HepG2 (cell line): ENCODE results near the gene FOXA3.

Source experiments
- ARNT ChIP-seq: fragments of 450-650 bp; IDR thresholded peaks from 2 replicates; pipeline ENCODE4 v1.6.1; 2017
- CTCF ChIP-seq: sonication (generic); formaldehyde crosslinking; IDR thresholded peaks from 2 replicates; pipeline ENCODE4 v1.5.0; 2020; ENCODE audit warnings: mild to moderate bottlenecking, missing genetic modification reagents, moderate library complexity
- ERF ChIP-seq: IDR thresholded peaks from 2 replicates; pipeline ENCODE4 v1.6.1; 2018; ENCODE audit warnings: missing biosample characterization, missing genetic modification reagents
- FOXA1 ChIP-seq, 2 experiments: fragments of 450-650 bp in 1 of 2; sonication (generic) in 1 of 2; formaldehyde crosslinking in 1 of 2; IDR thresholded peaks; 2 replicates each; pipeline versions ENCODE4 v1.4.0 to v1.6.1; 2016 to 2020; ENCODE audit warnings: missing genetic modification reagents in 1 of 2
- GATA4 ChIP-seq: sonication (generic); IDR thresholded peaks from 2 replicates; pipeline ENCODE4 v1.6.1; 2016; ENCODE audit warnings: antibody characterized with exemption, low read depth, borderline replicate concordance
- KAT2B ChIP-seq: fragments of 150-350 bp; IDR thresholded peaks from 2 replicates; pipeline ENCODE4 v1.6.1; 2014; ENCODE audit warnings: low read depth, low read length, borderline replicate concordance
- MAFK ChIP-seq, 2 experiments: IDR thresholded peaks in 1 of 2; conservative IDR thresholded peaks in 1 of 2; 2 replicates each; pipeline ENCODE4 v1.6.1; 2011; ENCODE audit warnings: improper control_type of control experiment in 2 of 2, low read length in 2 of 2
- MXD4 ChIP-seq: IDR thresholded peaks from 2 replicates; pipeline ENCODE4 v1.6.1; 2016; ENCODE audit warnings: mild to moderate bottlenecking, missing biosample characterization, missing genetic modification reagents
- PCBP2 ChIP-seq: fragments of 200-400 bp; formaldehyde crosslinking; optimal IDR thresholded peaks from 2 replicates; pipeline ENCODE3; 2018; ENCODE audit warnings: low read length, low read depth; ENCODE audit not compliant: poor library complexity, severe bottlenecking
- RFX5 ChIP-seq: IDR thresholded peaks from 2 replicates; pipeline ENCODE4 v1.6.1; 2011; ENCODE audit warnings: low read depth, low read length, improper control_type of control experiment
- RXRA ChIP-seq: sonication (generic); formaldehyde crosslinking; IDR thresholded peaks from 2 replicates; pipeline ENCODE4 v1.5.1; 2020; ENCODE audit warnings: missing genetic modification reagents
- SAP130 ChIP-seq: IDR thresholded peaks from 2 replicates; pipeline ENCODE4 v1.6.1; 2016; ENCODE audit warnings: low read depth
- ZNF512 ChIP-seq: sonication (generic); formaldehyde crosslinking; IDR thresholded peaks from 2 replicates; pipeline ENCODE4 v1.4.0; 2020; ENCODE audit warnings: mild to moderate bottlenecking, missing genetic modification reagents
- TF ChIP-seq, protein P1 (sequence below): sonication (generic); formaldehyde crosslinking; IDR thresholded peaks from 2 replicates; pipeline ENCODE4 v1.5.1; 2020; ENCODE audit warnings: mild to moderate bottlenecking, missing genetic modification reagents, borderline replicate concordance

DNA sequence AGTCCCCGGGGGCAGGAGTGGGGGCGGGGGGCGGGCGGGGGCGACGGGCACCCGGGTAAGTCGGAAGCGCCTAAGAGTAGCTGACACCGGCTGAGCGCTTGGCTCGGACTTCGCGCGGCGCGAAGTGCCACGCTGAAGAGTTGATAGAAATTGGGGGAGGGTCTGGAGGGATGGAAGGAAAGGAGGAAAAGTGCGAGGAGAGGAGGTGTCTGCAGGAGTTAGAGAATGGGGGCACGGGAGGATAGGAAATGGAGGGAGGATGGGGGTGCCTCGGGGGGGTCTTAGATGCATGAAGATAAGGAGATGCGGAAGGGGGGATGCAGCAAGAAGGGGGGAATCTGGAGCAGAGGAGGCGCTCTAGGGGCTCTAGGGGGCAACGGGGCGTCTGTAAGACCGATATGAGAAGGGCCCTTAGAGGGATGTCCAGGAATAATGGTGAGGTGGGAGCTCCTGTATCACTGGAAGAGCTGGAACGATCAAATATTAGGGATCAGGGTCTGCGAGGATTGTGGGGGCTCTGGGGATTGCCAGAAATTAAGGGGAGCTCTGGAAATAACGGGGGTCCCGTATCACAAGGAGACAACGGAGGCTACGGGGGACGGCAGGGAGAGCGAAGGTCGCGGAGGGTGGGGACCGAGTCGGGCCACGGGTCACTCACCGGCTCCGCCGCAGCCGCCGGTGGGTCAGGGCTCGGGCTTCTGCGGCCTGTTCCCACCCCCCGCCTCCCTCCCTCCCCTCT lies 38.0 kb downstream of the FOXA3 start, which contains the start of gene MYPOP:
- TF ChIP-seq SAP130 (CRISPR knock-in tag) (peak; percentile 17), RXRA (CRISPR knock-in tag) (no peak), KAT2B (no peak), ARNT (no peak), GATA4 (no peak), PCBP2 (peak; percentile 64), FOXA1 (IDR thresholded peaks at IDR 0.05) (no peak), FOXA1 (CRISPR knock-in tag; IDR thresholded peaks at IDR 0.05) (no peak), MAFK (conservative IDR thresholded peaks at IDR 0.05 in 1 of 2, IDR thresholded peaks at IDR 0.05 in 1 of 2; ENCODE audit: low read length in 2 of 2) (no peak), ZNF512 (CRISPR knock-in tag) (no peak), CTCF (CRISPR knock-in tag) (no peak), MXD4 (CRISPR knock-in tag) (no peak), ERF (CRISPR knock-in tag) (no peak), RFX5 (no peak)
- TF ChIP-seq, protein P1, sequence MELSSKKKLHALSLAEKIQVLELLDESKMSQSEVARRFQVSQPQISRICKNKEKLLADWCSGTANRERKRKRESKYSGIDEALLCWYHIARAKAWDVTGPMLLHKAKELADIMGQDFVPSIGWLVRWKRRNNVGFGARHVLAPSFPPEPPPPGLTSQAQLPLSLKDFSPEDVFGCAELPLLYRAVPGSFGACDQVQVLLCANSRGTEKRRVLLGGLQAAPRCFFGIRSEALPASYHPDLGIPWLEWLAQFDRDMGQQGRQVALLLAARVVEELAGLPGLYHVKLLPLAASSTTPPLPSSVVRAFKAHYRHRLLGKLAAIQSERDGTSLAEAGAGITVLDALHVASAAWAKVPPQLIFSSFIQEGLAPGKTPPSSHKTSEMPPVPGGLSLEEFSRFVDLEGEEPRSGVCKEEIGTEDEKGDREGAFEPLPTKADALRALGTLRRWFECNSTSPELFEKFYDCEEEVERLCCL (CRISPR knock-in tag), result no peak
